Measurements from ENCODE around the gene SIGLEC10. TPM values are rescaled to one million over a fixed set of nuclear protein-coding genes. Genes with fewer than 3 reads are reported as not detected.
A peak's percentile ranks its signal among the peaks of the same experiment; 100 is the strongest.

SIGLEC10 gene
- total and polyA plus RNA-seq, 9 of the 15 experiments (the other 6 are each of a cell fraction or from before 2014, with no cell fraction given), result 0.10 to 1.8 (median 0.82) TPM

DNA sequence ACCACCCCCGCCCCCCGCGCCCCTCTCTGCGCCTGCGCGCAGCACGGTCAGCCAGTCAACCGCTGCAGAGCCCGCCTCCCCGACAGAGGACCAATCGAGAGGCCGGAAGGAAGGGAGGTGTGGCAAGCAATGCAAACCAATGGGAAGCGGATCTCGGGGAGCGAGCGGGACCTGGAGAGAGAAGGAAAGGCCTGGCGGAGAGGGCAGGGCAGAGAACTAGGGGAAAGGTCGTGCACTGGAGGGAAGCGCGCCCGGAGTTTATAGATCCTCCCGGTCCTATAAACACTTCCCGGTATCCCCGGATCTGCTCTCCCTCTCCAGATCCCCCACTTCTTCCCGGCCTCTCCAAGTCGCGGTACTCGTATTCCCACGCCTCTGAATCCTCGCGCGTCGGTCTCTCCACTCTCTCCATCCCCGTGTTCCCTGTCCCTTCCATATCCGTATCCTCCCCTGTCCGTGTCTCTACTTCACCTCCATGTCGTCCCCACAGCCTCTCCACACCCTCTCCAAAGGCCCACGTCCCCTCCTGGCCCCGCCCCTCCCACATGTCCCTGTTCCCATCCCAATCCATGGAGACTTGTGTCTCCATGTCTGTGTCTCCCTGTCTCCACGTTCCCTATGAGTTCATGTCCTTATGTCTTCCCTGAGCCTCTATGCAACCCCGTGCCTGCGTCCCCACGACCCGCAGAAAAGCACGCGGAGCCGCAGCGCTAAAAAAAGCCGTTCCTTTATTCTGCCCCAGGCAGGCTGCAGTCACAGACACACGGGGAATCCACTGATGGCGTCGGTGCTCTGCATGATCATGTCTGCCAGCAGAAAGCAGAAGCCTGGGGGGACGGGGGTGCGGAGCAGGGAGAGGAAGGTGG is 50.8 kb downstream of the SIGLEC10 start (continued):
- peak; percentile 27; the same call in 1 of the 2 replicates for TF ChIP-seq ZEB2 (IDR thresholded peaks at IDR 0.05)
- TF ChIP-seq, protein P1, sequence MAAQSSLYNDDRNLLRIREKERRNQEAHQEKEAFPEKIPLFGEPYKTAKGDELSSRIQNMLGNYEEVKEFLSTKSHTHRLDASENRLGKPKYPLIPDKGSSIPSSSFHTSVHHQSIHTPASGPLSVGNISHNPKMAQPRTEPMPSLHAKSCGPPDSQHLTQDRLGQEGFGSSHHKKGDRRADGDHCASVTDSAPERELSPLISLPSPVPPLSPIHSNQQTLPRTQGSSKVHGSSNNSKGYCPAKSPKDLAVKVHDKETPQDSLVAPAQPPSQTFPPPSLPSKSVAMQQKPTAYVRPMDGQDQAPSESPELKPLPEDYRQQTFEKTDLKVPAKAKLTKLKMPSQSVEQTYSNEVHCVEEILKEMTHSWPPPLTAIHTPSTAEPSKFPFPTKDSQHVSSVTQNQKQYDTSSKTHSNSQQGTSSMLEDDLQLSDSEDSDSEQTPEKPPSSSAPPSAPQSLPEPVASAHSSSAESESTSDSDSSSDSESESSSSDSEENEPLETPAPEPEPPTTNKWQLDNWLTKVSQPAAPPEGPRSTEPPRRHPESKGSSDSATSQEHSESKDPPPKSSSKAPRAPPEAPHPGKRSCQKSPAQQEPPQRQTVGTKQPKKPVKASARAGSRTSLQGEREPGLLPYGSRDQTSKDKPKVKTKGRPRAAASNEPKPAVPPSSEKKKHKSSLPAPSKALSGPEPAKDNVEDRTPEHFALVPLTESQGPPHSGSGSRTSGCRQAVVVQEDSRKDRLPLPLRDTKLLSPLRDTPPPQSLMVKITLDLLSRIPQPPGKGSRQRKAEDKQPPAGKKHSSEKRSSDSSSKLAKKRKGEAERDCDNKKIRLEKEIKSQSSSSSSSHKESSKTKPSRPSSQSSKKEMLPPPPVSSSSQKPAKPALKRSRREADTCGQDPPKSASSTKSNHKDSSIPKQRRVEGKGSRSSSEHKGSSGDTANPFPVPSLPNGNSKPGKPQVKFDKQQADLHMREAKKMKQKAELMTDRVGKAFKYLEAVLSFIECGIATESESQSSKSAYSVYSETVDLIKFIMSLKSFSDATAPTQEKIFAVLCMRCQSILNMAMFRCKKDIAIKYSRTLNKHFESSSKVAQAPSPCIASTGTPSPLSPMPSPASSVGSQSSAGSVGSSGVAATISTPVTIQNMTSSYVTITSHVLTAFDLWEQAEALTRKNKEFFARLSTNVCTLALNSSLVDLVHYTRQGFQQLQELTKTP (IDR thresholded peaks at IDR 0.05; ENCODE audit: low read depth in 1 of 2, partially characterized antibody in 2 of 2), result peak in 1 of 2 experiments; percentile 76
- peak; percentile 70 for TF ChIP-seq DPF2 (IDR thresholded peaks at IDR 0.05)
- TF ChIP-seq HOXB6 (CRISPR knock-in tag; IDR thresholded peaks at IDR 0.05; ENCODE audit: borderline replicate concordance), result no peak
- no peak for TF ChIP-seq RBM17 (IDR thresholded peaks at IDR 0.05; ENCODE audit: borderline replicate concordance, low read depth, low read length)
- TF ChIP-seq ZNF444 (CRISPR knock-in tag; IDR thresholded peaks at IDR 0.05), result no peak
- TF ChIP-seq SRF (CRISPR knock-in tag; IDR thresholded peaks at IDR 0.05), result no peak
- peak; percentile 89 for TF ChIP-seq CHD1 (IDR thresholded peaks at IDR 0.05; ENCODE audit: low read length)
- no peak for TF ChIP-seq SIX5 (IDR thresholded peaks at IDR 0.05; ENCODE audit: borderline replicate concordance in 1 of 2, insufficient read depth in 1 of 2, low read depth in 1 of 2, low read length in 2 of 2)
- TF ChIP-seq KDM5B (IDR thresholded peaks at IDR 0.05; ENCODE audit: insufficient replicate concordance, low read depth, low read length), result peak; percentile 85
- no peak for TF ChIP-seq HSF4 (CRISPR knock-in tag; IDR thresholded peaks at IDR 0.05; ENCODE audit: borderline replicate concordance)
- TF ChIP-seq PURB (CRISPR knock-in tag; IDR thresholded peaks at IDR 0.05; ENCODE audit: low read depth), result no peak
- TF ChIP-seq HNRNPL (IDR thresholded peaks at IDR 0.05; ENCODE audit: low read depth, low read length), result no peak
- TF ChIP-seq MAZ (CRISPR knock-in tag; conservative IDR thresholded peaks at IDR 0.05 in 1 of 2, IDR thresholded peaks at IDR 0.05 in 1 of 2), result 0 out of 4 replicates have a peak, but pooled peaks have one; percentile 14 to 19
- TF ChIP-seq, protein P2, sequence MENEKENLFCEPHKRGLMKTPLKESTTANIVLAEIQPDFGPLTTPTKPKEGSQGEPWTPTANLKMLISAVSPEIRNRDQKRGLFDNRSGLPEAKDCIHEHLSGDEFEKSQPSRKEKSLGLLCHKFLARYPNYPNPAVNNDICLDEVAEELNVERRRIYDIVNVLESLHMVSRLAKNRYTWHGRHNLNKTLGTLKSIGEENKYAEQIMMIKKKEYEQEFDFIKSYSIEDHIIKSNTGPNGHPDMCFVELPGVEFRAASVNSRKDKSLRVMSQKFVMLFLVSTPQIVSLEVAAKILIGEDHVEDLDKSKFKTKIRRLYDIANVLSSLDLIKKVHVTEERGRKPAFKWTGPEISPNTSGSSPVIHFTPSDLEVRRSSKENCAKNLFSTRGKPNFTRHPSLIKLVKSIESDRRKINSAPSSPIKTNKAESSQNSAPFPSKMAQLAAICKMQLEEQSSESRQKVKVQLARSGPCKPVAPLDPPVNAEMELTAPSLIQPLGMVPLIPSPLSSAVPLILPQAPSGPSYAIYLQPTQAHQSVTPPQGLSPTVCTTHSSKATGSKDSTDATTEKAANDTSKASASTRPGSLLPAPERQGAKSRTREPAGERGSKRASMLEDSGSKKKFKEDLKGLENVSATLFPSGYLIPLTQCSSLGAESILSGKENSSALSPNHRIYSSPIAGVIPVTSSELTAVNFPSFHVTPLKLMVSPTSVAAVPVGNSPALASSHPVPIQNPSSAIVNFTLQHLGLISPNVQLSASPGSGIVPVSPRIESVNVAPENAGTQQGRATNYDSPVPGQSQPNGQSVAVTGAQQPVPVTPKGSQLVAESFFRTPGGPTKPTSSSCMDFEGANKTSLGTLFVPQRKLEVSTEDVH (IDR thresholded peaks at IDR 0.05; ENCODE audit: low read depth, partially characterized antibody), result no peak

All from K562 (cell line).